ENCODE results near the gene TBC1D14.

The TBC1D14 gene

GRCh38 chr4:6914448-6914847 is 4.8 kb downstream of the TBC1D14 start:
- no peaks in the 10 kb centered on the region for H3K36me3 ChIP-seq (ENCODE audit: control insufficient read depth, insufficient read depth, low read length)
- H3K4me1 ChIP-seq (ENCODE audit: control insufficient read depth, insufficient read depth, low read length) = peaks cover 27% of the 10 kb centered on the region

DNA sequence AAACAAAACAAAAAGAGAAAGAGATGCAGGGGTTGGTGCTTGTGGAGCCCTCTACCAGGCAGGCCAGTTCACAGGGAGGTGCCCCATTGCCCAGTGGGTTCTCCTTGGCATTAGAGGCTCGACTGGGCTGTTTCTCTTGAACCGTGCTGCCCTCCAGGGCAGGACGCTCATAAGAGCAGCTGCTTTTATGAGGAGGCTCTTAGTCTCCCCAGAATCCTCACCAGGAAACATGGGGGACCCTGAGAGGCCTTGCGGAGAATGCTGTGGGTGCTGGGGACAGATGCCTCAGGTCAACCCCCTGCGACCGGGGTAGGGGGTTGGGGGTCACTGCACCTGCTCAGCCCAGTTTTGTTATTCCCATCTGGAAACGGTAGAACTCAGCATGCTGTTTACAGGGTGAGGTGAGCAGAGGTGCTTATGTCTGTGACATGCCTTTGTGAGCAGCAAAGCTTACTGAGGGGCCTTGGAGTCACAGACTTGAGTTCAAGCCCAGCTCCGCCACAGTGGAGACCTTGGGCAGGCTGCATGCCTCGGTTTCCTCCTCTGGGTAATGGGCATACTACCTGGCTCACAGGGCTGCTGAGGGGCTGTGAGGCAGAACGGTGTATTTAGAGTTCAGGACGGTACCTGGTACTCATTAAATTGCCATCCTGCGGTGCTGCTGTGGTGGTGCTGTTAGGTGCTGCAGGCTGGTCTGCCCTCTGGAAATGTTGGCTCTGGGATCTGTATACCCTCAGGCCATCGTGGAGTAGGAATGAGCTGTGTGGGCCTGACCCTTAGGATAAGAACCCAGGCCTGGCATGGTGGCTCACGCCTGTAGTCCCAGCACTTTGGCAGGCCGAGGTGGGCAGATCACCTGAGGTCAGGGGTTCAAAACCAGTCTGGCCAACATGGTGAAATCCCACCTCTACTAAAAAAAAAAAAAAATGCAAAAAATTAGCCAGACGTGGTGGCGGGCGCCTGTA is 5.7 kb downstream of the TBC1D14 start:
- Histone ChIP-seq H3K9ac (ENCODE audit: low read depth, low read length) (no peak overlapping the region), H3K27me3 (ENCODE audit: control insufficient read depth, insufficient read depth, low read length) (peaks cover 7% of the 10 kb centered on the region), H3K4me1 (ENCODE audit: control insufficient read depth, insufficient read depth, low read length) (peaks cover 27% of the 10 kb centered on the region), H3K36me3 (ENCODE audit: control insufficient read depth, insufficient read depth, low read length) (no peaks in the 10 kb centered on the region), H3K4me3 (ENCODE audit: low read depth, low read length) (no peak overlapping the region), H3K9me3 (ENCODE audit: control insufficient read depth, insufficient read depth, low read length) (no peaks in the 10 kb centered on the region)

More at GRCh38 chr4:6914448-6914847, 4.8 kb downstream of the TBC1D14 start:
- no peaks in the 10 kb centered on the region for H3K9me3 ChIP-seq (ENCODE audit: control insufficient read depth, insufficient read depth, low read length)
- peaks cover 7% of the 10 kb centered on the region for H3K27me3 ChIP-seq (ENCODE audit: control insufficient read depth, insufficient read depth, low read length)
- no peak overlapping the region for H3K9ac ChIP-seq (ENCODE audit: low read depth, low read length)
- H3K4me3 ChIP-seq (ENCODE audit: low read depth, low read length) = no peak overlapping the region

DNA sequence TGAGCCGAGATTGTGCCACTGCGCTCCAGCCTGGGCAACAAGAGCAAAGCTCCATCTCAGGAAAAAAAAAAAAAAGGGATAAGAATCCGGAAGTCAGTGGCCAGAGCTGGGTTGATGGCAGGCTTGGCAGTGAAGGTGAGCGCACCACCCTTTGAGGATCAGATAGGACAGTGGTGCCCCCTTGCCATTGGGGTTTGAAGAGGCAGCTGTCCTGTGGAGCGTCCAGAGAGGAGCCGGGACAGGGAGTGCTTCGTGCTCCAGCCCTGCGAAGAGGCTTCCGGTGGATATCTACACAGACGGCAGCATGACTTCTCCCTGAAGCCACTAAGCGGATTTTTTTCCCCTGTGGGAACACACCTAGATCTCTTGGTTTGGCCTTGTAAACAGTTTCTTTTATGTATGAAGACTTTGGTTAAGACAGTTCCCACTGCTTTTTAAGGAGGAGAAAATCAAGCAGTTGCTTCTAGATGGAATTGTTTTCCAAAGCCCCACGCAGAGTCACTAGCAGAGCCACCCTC is 6.5 kb downstream of the TBC1D14 start:
- no peak overlapping the region for H3K4me3 ChIP-seq (ENCODE audit: low read depth, low read length)
- peaks cover 21% of the 10 kb centered on the region for H3K4me1 ChIP-seq (ENCODE audit: control insufficient read depth, insufficient read depth, low read length)
- no peaks in the 10 kb centered on the region for H3K27me3 ChIP-seq (ENCODE audit: control insufficient read depth, insufficient read depth, low read length)
- no peak overlapping the region for H3K9ac ChIP-seq (ENCODE audit: low read depth, low read length)
- H3K36me3 ChIP-seq (ENCODE audit: control insufficient read depth, insufficient read depth, low read length) = no peaks in the 10 kb centered on the region
- no peaks in the 10 kb centered on the region for H3K9me3 ChIP-seq (ENCODE audit: control insufficient read depth, insufficient read depth, low read length)

DNA sequence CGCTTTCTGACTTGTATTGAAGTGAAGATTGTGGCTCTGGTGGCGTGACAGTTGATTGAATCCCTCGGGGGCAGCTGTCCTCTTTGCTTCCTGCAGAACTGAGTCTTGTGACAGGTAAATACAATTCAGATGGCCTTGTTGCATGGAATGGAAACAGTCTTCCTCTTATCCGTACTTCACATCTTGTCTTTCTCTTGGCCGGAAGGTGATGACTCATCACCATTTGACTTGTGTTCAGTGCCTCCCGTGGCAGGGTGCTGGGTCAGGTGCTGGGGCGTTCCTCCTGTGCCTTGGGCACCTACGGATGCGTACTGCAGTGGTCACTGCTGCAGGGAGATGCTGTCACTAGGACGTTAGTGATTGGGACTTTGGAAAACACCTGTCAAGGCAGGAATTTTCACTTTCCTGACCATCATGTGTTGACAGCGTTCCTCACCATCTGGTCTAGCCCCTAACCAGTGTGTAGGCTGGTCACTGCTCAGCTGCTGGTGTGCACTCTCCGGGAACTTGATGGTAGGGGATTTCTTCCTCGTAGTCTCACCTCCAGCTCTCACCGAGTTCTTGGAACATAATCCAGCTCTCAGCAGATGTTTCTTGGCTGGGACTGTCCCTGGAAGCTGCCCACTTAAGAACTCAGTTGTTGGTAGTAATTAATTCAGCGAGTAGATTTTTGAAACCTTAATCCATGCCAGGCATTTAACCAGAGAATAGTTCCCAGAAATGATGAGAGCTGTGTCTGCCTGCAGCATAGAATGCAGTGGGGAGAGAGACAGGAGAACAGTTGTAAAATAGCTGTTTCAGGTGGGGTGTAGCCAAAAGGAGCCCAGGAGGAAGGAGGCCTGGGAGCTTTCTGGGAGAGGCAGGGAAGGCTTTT is 7.2 kb downstream of the TBC1D14 start:
- Histone ChIP-seq H3K9me3 (ENCODE audit: control insufficient read depth, insufficient read depth, low read length) (no peaks in the 10 kb centered on the region), H3K4me1 (ENCODE audit: control insufficient read depth, insufficient read depth, low read length) (peaks cover 17% of the 10 kb centered on the region), H3K4me3 (ENCODE audit: low read depth, low read length) (no peak overlapping the region), H3K36me3 (ENCODE audit: control insufficient read depth, insufficient read depth, low read length) (no peaks in the 10 kb centered on the region), H3K27me3 (ENCODE audit: control insufficient read depth, insufficient read depth, low read length) (no peaks in the 10 kb centered on the region), H3K9ac (ENCODE audit: low read depth, low read length) (no peak overlapping the region)

DNA sequence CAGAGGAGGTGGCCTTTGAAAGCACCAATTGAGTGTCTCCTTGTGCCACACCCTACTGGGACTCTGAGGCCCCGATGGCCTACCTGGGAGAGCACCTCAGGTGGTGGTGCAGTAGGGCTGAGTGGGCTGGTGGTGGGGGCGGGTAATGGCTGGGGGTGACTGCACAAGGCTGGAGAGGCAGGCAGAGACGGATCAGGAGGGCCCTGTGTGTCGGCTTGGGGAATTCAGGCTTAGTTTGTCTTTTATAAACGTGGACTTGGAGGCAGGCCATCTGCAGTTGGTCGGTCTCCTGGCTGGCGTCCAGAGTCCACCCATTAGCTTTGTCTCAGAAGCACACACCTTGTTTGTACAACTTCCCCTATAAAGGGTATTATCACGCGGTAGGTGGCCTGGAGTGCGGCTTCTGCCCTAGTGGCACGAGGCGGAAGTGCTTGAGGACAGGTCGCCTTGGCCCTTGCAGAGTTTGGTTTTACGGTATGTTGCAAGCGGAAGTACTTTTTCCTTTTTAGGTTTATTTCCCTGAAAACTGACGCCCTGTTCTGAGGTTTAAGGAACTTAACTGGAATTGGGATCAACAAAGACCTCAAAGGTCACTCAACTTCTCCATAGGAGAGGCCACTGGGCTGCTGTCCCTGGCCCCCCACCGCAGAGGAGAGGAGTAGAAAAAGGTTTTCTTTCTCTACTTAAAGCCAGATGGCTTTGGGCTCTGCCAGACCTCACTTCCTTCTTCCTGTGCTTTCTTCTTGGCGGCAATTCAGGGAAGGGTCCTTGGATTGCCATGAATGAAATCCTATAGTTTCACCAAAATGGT is 8.0 kb downstream of the TBC1D14 start:
- H3K4me1 ChIP-seq (ENCODE audit: control insufficient read depth, insufficient read depth, low read length) = peaks cover 17% of the 10 kb centered on the region
- no peaks in the 10 kb centered on the region for H3K36me3 ChIP-seq (ENCODE audit: control insufficient read depth, insufficient read depth, low read length)
- no peaks in the 10 kb centered on the region for H3K9me3 ChIP-seq (ENCODE audit: control insufficient read depth, insufficient read depth, low read length)
- no peak overlapping the region for H3K4me3 ChIP-seq (ENCODE audit: low read depth, low read length)
- H3K9ac ChIP-seq (ENCODE audit: low read depth, low read length) = no peak overlapping the region
- no peaks in the 10 kb centered on the region for H3K27me3 ChIP-seq (ENCODE audit: control insufficient read depth, insufficient read depth, low read length)

DNA sequence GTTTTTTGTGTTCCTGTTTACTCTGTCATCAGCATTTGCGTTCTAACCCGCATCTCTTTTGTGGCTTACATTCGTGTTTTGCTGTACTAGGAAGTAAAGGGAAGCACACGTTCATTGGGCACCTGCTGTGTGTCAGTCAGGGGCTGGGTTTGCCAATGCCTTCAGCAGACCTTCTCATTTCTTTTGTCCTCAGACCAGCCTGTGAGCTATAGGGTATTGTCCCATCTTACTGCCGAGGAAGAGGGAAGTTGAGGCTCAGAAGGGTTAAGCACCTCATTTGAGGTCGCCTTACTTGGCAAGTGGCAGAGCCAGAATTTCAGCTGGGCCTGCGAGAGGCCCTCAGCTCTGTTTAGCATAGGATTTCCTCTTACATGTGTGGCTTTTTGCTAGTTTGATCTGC is 8.7 kb downstream of the TBC1D14 start:
- H3K9ac ChIP-seq (ENCODE audit: low read depth, low read length) = no peak overlapping the region
- H3K9me3 ChIP-seq (ENCODE audit: control insufficient read depth, insufficient read depth, low read length) = no peaks in the 10 kb centered on the region
- peaks cover 3% of the 10 kb centered on the region for H3K36me3 ChIP-seq (ENCODE audit: control insufficient read depth, insufficient read depth, low read length)
- no peak overlapping the region for H3K4me3 ChIP-seq (ENCODE audit: low read depth, low read length)
- peaks cover 17% of the 10 kb centered on the region for H3K4me1 ChIP-seq (ENCODE audit: control insufficient read depth, insufficient read depth, low read length)
- no peaks in the 10 kb centered on the region for H3K27me3 ChIP-seq (ENCODE audit: control insufficient read depth, insufficient read depth, low read length)

DNA sequence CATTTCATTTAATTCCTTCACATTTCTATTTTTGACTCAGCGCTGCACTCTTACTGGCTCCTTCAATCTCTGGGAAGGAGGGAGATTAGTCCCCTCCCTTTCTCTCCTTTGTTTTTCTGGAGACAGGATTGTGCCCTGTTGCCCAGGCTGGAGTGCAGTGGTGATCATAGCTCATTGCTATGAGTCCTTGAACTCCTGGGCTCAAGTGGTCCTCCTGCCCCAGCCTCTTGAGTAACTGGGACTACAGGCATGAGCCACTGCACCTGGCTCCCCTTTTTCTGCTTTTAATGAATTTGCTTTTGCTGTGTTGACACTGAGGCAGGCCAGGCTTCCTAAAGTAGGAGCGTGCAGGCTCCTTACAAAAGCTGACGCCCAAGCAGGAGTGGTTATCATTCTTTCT is 10.5 kb downstream of the TBC1D14 start:
- Histone ChIP-seq H3K4me3 (ENCODE audit: low read depth, low read length) (no peak overlapping the region), H3K9me3 (ENCODE audit: control insufficient read depth, insufficient read depth, low read length) (no peaks in the 10 kb centered on the region), H3K4me1 (ENCODE audit: control insufficient read depth, insufficient read depth, low read length) (peaks cover 17% of the 10 kb centered on the region), H3K27me3 (ENCODE audit: control insufficient read depth, insufficient read depth, low read length) (no peaks in the 10 kb centered on the region), H3K9ac (ENCODE audit: low read depth, low read length) (no peak overlapping the region), H3K36me3 (ENCODE audit: control insufficient read depth, insufficient read depth, low read length) (peaks cover 13% of the 10 kb centered on the region)

GRCh38 chr4:6923507-6923906 is 13.9 kb downstream of the TBC1D14 start:
- H3K27me3 ChIP-seq (ENCODE audit: control insufficient read depth, insufficient read depth, low read length) = no peaks in the 10 kb centered on the region
- H3K4me3 ChIP-seq (ENCODE audit: low read depth, low read length) = no peak overlapping the region
- no peaks in the 10 kb centered on the region for H3K9me3 ChIP-seq (ENCODE audit: control insufficient read depth, insufficient read depth, low read length)
- H3K4me1 ChIP-seq (ENCODE audit: control insufficient read depth, insufficient read depth, low read length) = peaks cover under 1% of the 10 kb centered on the region
- H3K9ac ChIP-seq (ENCODE audit: low read depth, low read length) = no peak overlapping the region
- peaks cover 13% of the 10 kb centered on the region for H3K36me3 ChIP-seq (ENCODE audit: control insufficient read depth, insufficient read depth, low read length)

- H3K9me3 ChIP-seq (ENCODE audit: control insufficient read depth, insufficient read depth, low read length) = no peaks in the 10 kb centered on the region
- H3K4me3 ChIP-seq (ENCODE audit: low read depth, low read length) = no peak overlapping the region
- peaks cover 15% of the 10 kb centered on the region for H3K36me3 ChIP-seq (ENCODE audit: control insufficient read depth, insufficient read depth, low read length)
- H3K4me1 ChIP-seq (ENCODE audit: control insufficient read depth, insufficient read depth, low read length) = no peaks in the 10 kb centered on the region
- no peaks in the 10 kb centered on the region for H3K27me3 ChIP-seq (ENCODE audit: control insufficient read depth, insufficient read depth, low read length)
- no peak overlapping the region for H3K9ac ChIP-seq (ENCODE audit: low read depth, low read length)
Measured at GRCh38 chr4:6924361-6924779, 14.7 kb downstream of the TBC1D14 start.

DNA sequence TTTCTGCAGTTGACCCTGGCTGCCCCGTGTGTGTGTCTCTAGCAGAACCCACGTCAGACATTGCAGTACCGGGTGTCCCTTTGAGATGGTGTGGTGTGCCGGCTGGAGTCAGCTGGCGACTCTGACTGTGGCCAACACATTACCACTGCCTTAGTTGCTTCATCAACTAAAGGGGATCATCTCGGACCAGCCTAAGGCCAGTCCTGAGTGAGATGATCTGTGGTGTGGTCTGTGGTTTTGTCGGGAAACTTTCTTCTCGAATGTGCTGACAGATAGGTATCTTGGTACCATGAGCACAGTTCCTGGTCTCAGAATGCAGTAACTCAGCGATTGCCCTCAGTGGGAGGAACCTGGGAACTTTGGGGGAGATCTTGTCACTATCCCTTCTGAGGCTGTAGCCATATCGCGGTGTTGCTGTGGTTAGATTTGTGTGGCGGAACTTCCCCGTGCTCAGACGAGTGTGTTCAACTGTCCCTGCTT is 15.8 kb downstream of the TBC1D14 start:
- H3K9ac ChIP-seq (ENCODE audit: low read depth, low read length) = no peak overlapping the region

GRCh38 chr4:6926081-6926480 is 16.5 kb downstream of the TBC1D14 start:
- H3K9ac ChIP-seq (ENCODE audit: low read depth, low read length) = no peak overlapping the region
- no peaks in the 10 kb centered on the region for H3K9me3 ChIP-seq (ENCODE audit: control insufficient read depth, insufficient read depth, low read length)
- H3K4me3 ChIP-seq (ENCODE audit: low read depth, low read length) = no peak overlapping the region
- peaks cover 15% of the 10 kb centered on the region for H3K36me3 ChIP-seq (ENCODE audit: control insufficient read depth, insufficient read depth, low read length)
- no peaks in the 10 kb centered on the region for H3K27me3 ChIP-seq (ENCODE audit: control insufficient read depth, insufficient read depth, low read length)
- H3K4me1 ChIP-seq (ENCODE audit: control insufficient read depth, insufficient read depth, low read length) = no peaks in the 10 kb centered on the region

More for the DNA sequence above, 15.8 kb downstream of the TBC1D14 start:
- no peaks in the 10 kb centered on the region for H3K9me3 ChIP-seq (ENCODE audit: control insufficient read depth, insufficient read depth, low read length)
- H3K36me3 ChIP-seq (ENCODE audit: control insufficient read depth, insufficient read depth, low read length) = peaks cover 15% of the 10 kb centered on the region
- H3K4me1 ChIP-seq (ENCODE audit: control insufficient read depth, insufficient read depth, low read length) = no peaks in the 10 kb centered on the region
- H3K4me3 ChIP-seq (ENCODE audit: low read depth, low read length) = no peak overlapping the region
- H3K27me3 ChIP-seq (ENCODE audit: control insufficient read depth, insufficient read depth, low read length) = no peaks in the 10 kb centered on the region
